Astrocyte (in vitro differentiated cells and primary cell): ENCODE results near the gene MAP6.

Source experiments
- CTCF ChIP-seq: IDR thresholded peaks from 2 replicates; pipeline ENCODE4 v1.5.1; 2011; ENCODE audit warnings: low read depth, mild to moderate bottlenecking, inconsistent platforms, low read length, moderate library complexity; ENCODE audit not compliant: insufficient read depth
- EZH2 ChIP-seq: IDR thresholded peaks from 2 replicates; pipeline ENCODE4 v1.6.1; 2012; ENCODE audit warnings: mild to moderate bottlenecking, low read length, inconsistent platforms; ENCODE audit not compliant: insufficient read depth

- no peak for TF ChIP-seq CTCF
- TF ChIP-seq EZH2, result no peak
Measured at GRCh38 chr11:75592715-75593114, 76.1 kb downstream of the MAP6 start.
